Measurements from ENCODE around the gene GATD1.

Gene GATD1

GRCh38 chr11:802693-803466 lies 25.6 kb upstream of the GATD1 start (continued):
- no peak for TF ChIP-seq ZBTB6 (tag by site-specific recombination; IDR thresholded peaks at IDR 0.05)
- TF ChIP-seq PBX3 (CRISPR knock-in tag; IDR thresholded peaks at IDR 0.05): no peak
- no peak for TF ChIP-seq YY1 (tag by site-specific recombination; IDR thresholded peaks at IDR 0.05)

- ChIA-PET POLR2A (no interaction called here), CTCF (interaction anchor here (0.5 kb wide), 1 partner anchor 47 kb away, joined by 3 read pairs; no protein-coding TSS in a partner anchor)
- Histone ChIP-seq H3K9me3 (ENCODE audit: control insufficient read depth, insufficient read depth, low read depth, low read length) (no peaks in the 10 kb centered on the region), H3K4me3 (ENCODE audit: low read depth, low read length) (no peak overlapping the region), H3K4me1 (ENCODE audit: control insufficient read depth, insufficient read depth, low read length) (no peaks in the 10 kb centered on the region), H3K36me3 (ENCODE audit: control insufficient read depth in 2 of 2, insufficient read depth in 1 of 2, low read length in 2 of 2) (peaks cover 0 to 54% of the 10 kb centered on the region in 2 experiments; a peak in 1 of 3 replicates), H3K27ac (ENCODE audit: extremely low read depth, low read depth, low read length) (no peak overlapping the region)
- peak; percentile 78 for TF ChIP-seq SCRT2 (tag by site-specific recombination; IDR thresholded peaks at IDR 0.05)
- peak; percentile 70; the same call in 1 of the 2 replicates for TF ChIP-seq SCRT1 (tag by site-specific recombination; IDR thresholded peaks at IDR 0.05; ENCODE audit: borderline replicate concordance)
- TF ChIP-seq ZNF664 (tag by site-specific recombination; IDR thresholded peaks at IDR 0.05): no peak
- no peak for TF ChIP-seq ZBTB11 (tag by site-specific recombination; conservative IDR thresholded peaks at IDR 0.05; ENCODE audit: low read depth)
- TF ChIP-seq ZNF561 (tag by site-specific recombination; IDR thresholded peaks at IDR 0.05; ENCODE audit: borderline replicate concordance): no peak
- no peak for TF ChIP-seq ZNF132 (tag by site-specific recombination; IDR thresholded peaks at IDR 0.05; ENCODE audit: borderline replicate concordance)
- 0 out of 2 replicates have a peak, but pooled peaks have one; percentile 11 for TF ChIP-seq GLIS2 (tag by site-specific recombination; IDR thresholded peaks at IDR 0.05)
- TF ChIP-seq ZNF184 (tag by site-specific recombination; IDR thresholded peaks at IDR 0.05): no peak
- TF ChIP-seq HIC1 (tag by site-specific recombination; IDR thresholded peaks at IDR 0.05): peak; percentile 67; the same call in 1 of the 2 replicates
These were observed 24.8 kb upstream of the GATD1 start for GRCh38 chr11:802018-802617.

Measured in HEK293 (cell line).